Measurements from ENCODE around the gene CAMK1D.

GRCh38 chr10:12634621-12634931 is 285.2 kb downstream of the CAMK1D start:
- TF ChIP-seq, protein P1, sequence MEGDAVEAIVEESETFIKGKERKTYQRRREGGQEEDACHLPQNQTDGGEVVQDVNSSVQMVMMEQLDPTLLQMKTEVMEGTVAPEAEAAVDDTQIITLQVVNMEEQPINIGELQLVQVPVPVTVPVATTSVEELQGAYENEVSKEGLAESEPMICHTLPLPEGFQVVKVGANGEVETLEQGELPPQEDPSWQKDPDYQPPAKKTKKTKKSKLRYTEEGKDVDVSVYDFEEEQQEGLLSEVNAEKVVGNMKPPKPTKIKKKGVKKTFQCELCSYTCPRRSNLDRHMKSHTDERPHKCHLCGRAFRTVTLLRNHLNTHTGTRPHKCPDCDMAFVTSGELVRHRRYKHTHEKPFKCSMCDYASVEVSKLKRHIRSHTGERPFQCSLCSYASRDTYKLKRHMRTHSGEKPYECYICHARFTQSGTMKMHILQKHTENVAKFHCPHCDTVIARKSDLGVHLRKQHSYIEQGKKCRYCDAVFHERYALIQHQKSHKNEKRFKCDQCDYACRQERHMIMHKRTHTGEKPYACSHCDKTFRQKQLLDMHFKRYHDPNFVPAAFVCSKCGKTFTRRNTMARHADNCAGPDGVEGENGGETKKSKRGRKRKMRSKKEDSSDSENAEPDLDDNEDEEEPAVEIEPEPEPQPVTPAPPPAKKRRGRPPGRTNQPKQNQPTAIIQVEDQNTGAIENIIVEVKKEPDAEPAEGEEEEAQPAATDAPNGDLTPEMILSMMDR (IDR thresholded peaks at IDR 0.05 in 4 of 5, conservative IDR thresholded peaks at IDR 0.05 in 1 of 5) = no peak
- TF ChIP-seq POLR2A (IDR thresholded peaks at IDR 0.05) = no peak

All from gastrocnemius medialis (tissue), 4 donors.